Sigmoid colon (tissue), 7 donors: ENCODE data around the gene EIF3I. TPM values are rescaled to one million over a fixed set of nuclear protein-coding genes. Genes with fewer than 3 reads are reported as not detected.

ENCODE experiments used
- DNase-seq: peaks from one replicate; pipeline ENCODE4 v3.0.0-alpha.2; 2019
- H3K27ac ChIP-seq, 4 donors: fragments of 200-600 bp; sonication (generic); one replicate each; pipeline ENCODE4 v1.5.1; 2016 to 2019; ENCODE audit warnings: mild to moderate bottlenecking in 1 of 4
- H3K27me3 ChIP-seq, 3 donors: fragments of 200-600 bp; sonication (generic); one replicate each; pipeline ENCODE4 v1.5.1; 2019; ENCODE audit warnings: mild to moderate bottlenecking in 1 of 3
- H3K36me3 ChIP-seq, 4 donors: fragments of 200-600 bp; sonication (generic); one replicate each; pipeline ENCODE4 v1.5.1; 2016 to 2019
- H3K4me1 ChIP-seq, 4 donors: fragments of 200-600 bp; sonication (generic); one replicate each; pipeline ENCODE4 v1.5.1; 2017 to 2019
- H3K4me3 ChIP-seq, 4 donors: fragments of 200-600 bp; sonication (generic); one replicate each; pipeline ENCODE4 v1.5.1; 2017 to 2019; ENCODE audit warnings: mild to moderate bottlenecking in 2 of 4, moderate library complexity in 1 of 4
- H3K9me3 ChIP-seq, 4 donors: fragments of 200-600 bp in 3 of 4; sonication (generic) in 3 of 4; one replicate each; pipeline versions ENCODE4 v1.5.1 to v1.6.1; 2013 to 2019
- CTCF ChIP-seq, 4 experiments: fragments of 450-650 bp in 3 of 4; fragments of 200-600 bp in 1 of 4; IDR thresholded peaks; one replicate each; pipeline ENCODE4 v1.5.1; 2016 to 2019; ENCODE audit warnings: antibody characterized with exemption in 4 of 4, mild to moderate bottlenecking in 3 of 4, moderate library complexity in 2 of 4
- EP300 ChIP-seq, 4 donors: sonication (generic); formaldehyde crosslinking; IDR thresholded peaks; one replicate each; pipeline ENCODE4 v1.6.1; 2017; ENCODE audit warnings: antibody characterized with exemption in 4 of 4
- POLR2A ChIP-seq, 2 donors: fragments of 450-650 bp; IDR thresholded peaks; one replicate each; pipeline ENCODE4 v1.6.1; 2016; ENCODE audit warnings: antibody characterized with exemption in 2 of 2, mild to moderate bottlenecking in 2 of 2, moderate library complexity in 2 of 2
- POLR2AphosphoS5 ChIP-seq, 4 donors: sonication (generic); formaldehyde crosslinking; IDR thresholded peaks; one replicate each; pipeline ENCODE4 v1.6.1; 2017; ENCODE audit warnings: antibody characterized with exemption in 4 of 4
- WGBS, 2 donors: extraction: QIAGEN DNeasy Blood & Tissue Kit; methylation state at CpG; one replicate each; pipeline ENCODE4 v1.1.7; 2013; 5-methylcytosine and 5-hydroxymethylcytosine counted together
- intact Hi-C: fragments of 100-400 bp; cut with DNase I; formaldehyde crosslinking; loops from one replicate; pipeline ENCODE4 v1.15.1; 2023
- polyA plus RNA-seq, 3 donors: library from polyadenylated mRNA; stranded (reverse); fragments of 200-250 nt; gene quantifications; one replicate each; pipeline ENCODE4 v1.2.3, GENCODE V29; 2013
- total RNA-seq, 4 donors: library from RNA; depleted of rRNA; stranded (reverse); fragments of >200 nt; gene quantifications; one replicate each; pipeline ENCODE4 v1.1.0, GENCODE V29; 2016
- donor health status: healthy with polysubstance abuse.
- donor health status: Bipolar disorder and iron deficiency.
- donor health status: healthy.

Gene EIF3I
- total and polyA plus RNA-seq, 7 donors = 163 to 226 (median 173) TPM

DNA sequence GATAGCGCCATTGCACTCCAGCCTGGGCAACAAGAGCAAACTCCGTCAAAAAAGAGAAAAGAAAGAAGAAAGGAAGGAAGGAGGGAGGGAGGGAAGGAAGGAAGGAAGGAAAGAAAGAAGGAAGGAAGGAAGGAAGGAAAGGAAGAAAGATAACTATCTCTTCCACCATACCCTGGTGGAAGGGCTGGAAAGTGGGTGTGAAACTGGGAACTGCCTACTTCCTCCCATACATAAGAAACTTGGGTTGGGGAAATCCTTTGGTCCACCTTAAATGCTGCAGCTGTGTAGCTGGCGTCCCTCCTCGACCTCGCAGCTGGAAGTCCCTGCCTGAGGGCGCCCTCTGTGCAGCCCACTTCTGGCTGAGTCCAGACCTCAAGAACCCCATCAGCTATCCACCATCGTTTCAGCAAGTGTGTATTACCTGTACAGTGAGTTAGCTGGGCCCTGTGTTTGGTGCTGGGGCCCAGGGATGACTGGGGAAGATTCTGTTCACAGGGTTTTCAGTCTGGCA lies 20.2 kb downstream of the EIF3I start:
- peak; percentile 67 for DNase-seq
- Histone ChIP-seq H3K9me3 (no peaks in the 10 kb centered on the region), H3K4me1 (peaks cover 0 to 43% (median 29%) of the 10 kb centered on the region in 4 donors), H3K4me3 (no peak overlapping the region), H3K36me3 (no peaks in the 10 kb centered on the region), H3K27me3 (no peaks in the 10 kb centered on the region), H3K27ac (peak overlapping the region in 1 of 4 donors; percentile 81)
- intact Hi-C loops = no loop called here
- 42 to 49% methylated on average over 7 of the region's 7 CpGs for WGBS, 2 donors
- no peak for TF ChIP-seq CTCF (IDR thresholded peaks at IDR 0.05)
- TF ChIP-seq EP300 (IDR thresholded peaks at IDR 0.05) = no peak
- TF ChIP-seq POLR2AphosphoS5 (IDR thresholded peaks at IDR 0.05) = no peak
- no peak for TF ChIP-seq POLR2A (IDR thresholded peaks at IDR 0.05)

DNA sequence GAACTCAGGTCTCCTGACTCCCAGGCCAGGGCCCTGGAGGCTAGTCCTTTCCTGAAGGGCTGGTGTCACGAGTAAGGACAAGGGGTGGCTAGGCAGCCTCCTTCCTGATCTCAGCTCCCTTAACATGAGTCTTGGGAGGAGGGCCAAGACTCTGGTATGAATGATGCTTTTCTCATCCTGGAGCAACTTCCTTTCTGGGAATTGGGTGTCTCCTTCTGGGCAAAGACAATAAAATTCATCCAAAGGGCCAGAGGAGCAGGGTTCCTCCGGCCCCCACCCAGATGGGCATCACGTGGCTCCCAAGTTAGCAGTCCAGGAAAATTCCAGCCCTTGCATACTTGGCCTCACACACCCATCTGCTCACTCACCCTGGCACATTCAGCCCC lies 24.7 kb downstream of the EIF3I start, which contains the start of gene FAM167B:
TSS of gene FAM167B (plus strand) at position 335 of the 386 bp plus-strand sequence. CDS start 200 bp downstream, outside the sequence.
- Histone ChIP-seq H3K9me3 (no peaks in the 10 kb centered on the region), H3K36me3 (no peaks in the 10 kb centered on the region), H3K27ac (peak within 1 kb of the TSS; percentile 45 to 74 (median 52)), H3K4me1 (peaks cover 0 to 35% (median 19%) of the 10 kb centered on the region in 4 donors), H3K27me3 (no peaks in the 10 kb centered on the region), H3K4me3 (no peak within 1 kb of the TSS)
- intact Hi-C loops = no loop called here
- WGBS, 2 donors = 50 to 58% methylated on average over 3 of the region's 3 CpGs
- TF ChIP-seq POLR2AphosphoS5 (IDR thresholded peaks at IDR 0.05) (peak in 3 of 4 donors; percentile 24 to 72 (median 35)), CTCF (IDR thresholded peaks at IDR 0.05) (no peak), EP300 (IDR thresholded peaks at IDR 0.05) (peak in 1 of 4 donors; percentile 9)
- DNase-seq = peak; percentile 77

DNA sequence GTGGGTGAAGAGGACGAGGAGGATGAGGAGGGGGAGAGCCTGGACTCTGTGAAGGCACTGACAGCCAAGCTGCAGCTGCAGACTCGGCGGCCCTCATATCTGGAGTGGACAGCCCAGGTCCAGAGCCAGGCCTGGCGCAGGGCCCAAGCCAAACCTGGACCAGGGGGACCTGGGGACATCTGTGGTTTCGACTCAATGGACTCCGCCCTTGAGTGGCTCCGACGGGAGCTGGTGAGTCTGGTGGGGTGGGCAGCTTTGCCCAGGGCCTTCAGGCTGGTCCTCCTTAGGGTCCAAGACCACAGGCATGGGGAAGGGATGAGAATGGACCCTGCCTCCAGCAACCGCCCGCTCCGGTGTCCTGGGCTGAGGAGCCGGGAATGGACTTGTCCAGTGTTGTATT lies 25.2 kb downstream of the EIF3I start:
- WGBS, 2 donors = 89% methylated on average over 12 of the region's 12 CpGs
- TF ChIP-seq EP300 (IDR thresholded peaks at IDR 0.05) (no peak), CTCF (IDR thresholded peaks at IDR 0.05) (no peak), POLR2AphosphoS5 (IDR thresholded peaks at IDR 0.05) (no peak), POLR2A (IDR thresholded peaks at IDR 0.05) (no peak)
- Histone ChIP-seq H3K36me3 (no peaks in the 10 kb centered on the region), H3K4me1 (peaks cover 0 to 30% (median 18%) of the 10 kb centered on the region in 4 donors), H3K27ac (peak overlapping the region; percentile 42 to 74 (median 51)), H3K27me3 (no peaks in the 10 kb centered on the region), H3K9me3 (no peaks in the 10 kb centered on the region), H3K4me3 (no peak overlapping the region)
- DNase-seq = peak; percentile 65
- intact Hi-C loops = no loop called here

GRCh38 chr1:32247983-32248889 lies 26.0 kb downstream of the EIF3I start:
- peak; percentile 90 for DNase-seq
- H3K27ac ChIP-seq = peak overlapping the region in 3 of 4 donors; percentile 42 to 74 (median 57)
- H3K9me3 ChIP-seq = no peaks in the 10 kb centered on the region
- H3K36me3 ChIP-seq = no peaks in the 10 kb centered on the region
- intact Hi-C loops = no loop called here
- peaks cover 0 to 25% (median 18%) of the 10 kb centered on the region in 4 donors for H3K4me1 ChIP-seq
- TF ChIP-seq CTCF (IDR thresholded peaks at IDR 0.05) (peak in 3 of 4 experiments; percentile 43 to 75 (median 62)), POLR2AphosphoS5 (IDR thresholded peaks at IDR 0.05) (peak in 1 of 4 donors; percentile 42), POLR2A (IDR thresholded peaks at IDR 0.05) (no peak), EP300 (IDR thresholded peaks at IDR 0.05) (no peak)
- H3K4me3 ChIP-seq = no peak overlapping the region
- WGBS, 2 donors = 6 to 9% methylated on average over 31 of the region's 31 CpGs
- no peaks in the 10 kb centered on the region for H3K27me3 ChIP-seq
